Gastroesophageal sphincter (tissue), 3 donors: ENCODE results near the gene SLC9A4.

ENCODE experiments used
- EP300 ChIP-seq: sonication (generic); formaldehyde crosslinking; IDR thresholded peaks from one replicate; pipeline ENCODE4 v1.6.1; 2017; ENCODE audit warnings: antibody characterized with exemption, mild to moderate bottlenecking
- POLR2A ChIP-seq, 2 donors: fragments of 450-650 bp; IDR thresholded peaks; one replicate each; pipeline ENCODE4 v1.6.1; 2017; ENCODE audit warnings: antibody characterized with exemption in 2 of 2, mild to moderate bottlenecking in 2 of 2, moderate library complexity in 1 of 2
- TF ChIP-seq, protein P1 (sequence below), 4 experiments: fragments of 200-600 bp in 2 of 4; fragments of 450-650 bp in 2 of 4; sonication (generic) in 1 of 4; IDR thresholded peaks; one replicate each; pipeline ENCODE4 v1.5.1; 2017 to 2019; ENCODE audit warnings: antibody characterized with exemption in 4 of 4, mild to moderate bottlenecking in 2 of 4, moderate library complexity in 2 of 4

DNA sequence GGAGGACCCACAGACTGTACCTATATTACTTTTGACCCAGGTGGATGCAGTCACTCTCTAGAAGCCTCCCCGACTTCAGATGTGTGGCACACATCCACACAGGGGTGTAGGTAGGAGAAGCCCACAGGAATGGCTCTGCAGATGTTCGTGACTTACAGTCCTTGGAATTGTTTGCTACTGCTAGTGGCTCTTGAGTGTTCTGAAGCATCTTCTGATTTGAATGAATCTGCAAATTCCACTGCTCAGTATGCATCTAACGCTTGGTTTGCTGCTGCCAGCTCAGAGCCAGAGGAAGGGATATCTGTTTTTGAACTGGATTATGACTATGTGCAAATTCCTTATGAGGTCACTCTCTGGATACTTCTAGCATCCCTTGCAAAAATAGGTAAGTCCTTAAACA is 605 bp downstream of the SLC9A4 start:
- TF ChIP-seq, protein P1, sequence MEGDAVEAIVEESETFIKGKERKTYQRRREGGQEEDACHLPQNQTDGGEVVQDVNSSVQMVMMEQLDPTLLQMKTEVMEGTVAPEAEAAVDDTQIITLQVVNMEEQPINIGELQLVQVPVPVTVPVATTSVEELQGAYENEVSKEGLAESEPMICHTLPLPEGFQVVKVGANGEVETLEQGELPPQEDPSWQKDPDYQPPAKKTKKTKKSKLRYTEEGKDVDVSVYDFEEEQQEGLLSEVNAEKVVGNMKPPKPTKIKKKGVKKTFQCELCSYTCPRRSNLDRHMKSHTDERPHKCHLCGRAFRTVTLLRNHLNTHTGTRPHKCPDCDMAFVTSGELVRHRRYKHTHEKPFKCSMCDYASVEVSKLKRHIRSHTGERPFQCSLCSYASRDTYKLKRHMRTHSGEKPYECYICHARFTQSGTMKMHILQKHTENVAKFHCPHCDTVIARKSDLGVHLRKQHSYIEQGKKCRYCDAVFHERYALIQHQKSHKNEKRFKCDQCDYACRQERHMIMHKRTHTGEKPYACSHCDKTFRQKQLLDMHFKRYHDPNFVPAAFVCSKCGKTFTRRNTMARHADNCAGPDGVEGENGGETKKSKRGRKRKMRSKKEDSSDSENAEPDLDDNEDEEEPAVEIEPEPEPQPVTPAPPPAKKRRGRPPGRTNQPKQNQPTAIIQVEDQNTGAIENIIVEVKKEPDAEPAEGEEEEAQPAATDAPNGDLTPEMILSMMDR (IDR thresholded peaks at IDR 0.05): no peak
- TF ChIP-seq EP300: no peak
- no peak for TF ChIP-seq POLR2A (IDR thresholded peaks at IDR 0.05)
